LHCN-M2 (cell line): ENCODE measurements around the gene SQSTM1. TPM values are rescaled to one million over a fixed set of nuclear protein-coding genes. Genes with fewer than 3 reads are reported as not detected.
"Not testable (repeated sequence)": the region's sequence is repeated elsewhere in the genome, so short reads cannot be mapped to it uniquely, and the experiment has no call there.

Experiments used
- DNase-seq: peaks from one replicate; pipeline ENCODE4 v3.0.0-alpha.2; 2012; ENCODE audit warnings: low read depth
- total RNA-seq: library from RNA; depleted of rRNA; stranded (reverse); fragments of >200 nt; gene quantifications from 2 replicates; pipeline ENCODE4 v1.2.3, GENCODE V29; 2014

The SQSTM1 gene
- total RNA-seq, 1 experiment from 2014 or later, result 548 TPM

DNA sequence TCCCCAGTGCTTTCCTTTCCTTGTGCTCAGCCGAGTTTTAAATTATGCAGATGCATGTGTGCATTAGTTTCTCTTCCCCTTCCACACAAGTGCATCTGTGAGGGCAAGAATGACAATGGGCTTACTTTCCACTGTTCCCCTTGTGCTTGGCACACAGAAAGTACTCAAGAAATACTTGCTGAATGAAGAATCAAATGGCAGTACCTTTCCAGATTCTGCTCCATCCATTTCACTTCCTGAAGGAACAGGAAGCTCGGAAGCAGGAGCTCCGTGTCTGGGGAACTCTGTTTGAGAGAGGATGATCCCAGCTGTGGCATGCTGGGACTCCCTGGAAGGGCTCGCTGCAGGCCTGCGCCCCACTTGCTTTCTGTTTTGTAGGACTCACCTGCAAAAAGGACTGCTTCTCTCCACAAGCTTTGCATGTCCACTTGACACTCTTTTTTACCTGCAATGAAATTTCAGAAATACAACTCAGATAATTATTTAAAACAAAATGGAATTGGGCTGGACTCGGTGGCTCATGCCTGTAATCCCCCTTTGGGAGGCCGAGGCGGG, 32.4 kb downstream of the SQSTM1 start:
- DNase-seq, result no peak

DNA sequence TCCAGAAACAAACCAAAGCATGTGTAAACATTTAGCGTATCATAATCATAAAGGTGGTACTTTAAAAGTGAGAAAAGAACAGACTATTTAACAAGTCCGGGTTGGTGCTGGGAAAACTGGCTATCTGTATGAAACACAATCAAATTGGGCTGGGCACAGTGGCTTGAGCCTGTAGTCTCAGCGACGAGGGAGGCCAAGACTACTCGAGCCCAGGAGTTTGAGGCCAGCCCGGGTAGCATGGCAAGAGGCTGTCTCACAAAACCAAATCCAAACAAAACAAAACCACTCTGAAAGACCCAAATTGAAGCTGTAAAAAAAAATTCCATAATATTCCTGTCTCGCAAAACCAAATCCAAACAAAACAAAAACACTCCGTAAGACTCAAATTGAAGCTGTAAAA, 33.7 kb downstream of the SQSTM1 start:
- no peak for DNase-seq

DNA sequence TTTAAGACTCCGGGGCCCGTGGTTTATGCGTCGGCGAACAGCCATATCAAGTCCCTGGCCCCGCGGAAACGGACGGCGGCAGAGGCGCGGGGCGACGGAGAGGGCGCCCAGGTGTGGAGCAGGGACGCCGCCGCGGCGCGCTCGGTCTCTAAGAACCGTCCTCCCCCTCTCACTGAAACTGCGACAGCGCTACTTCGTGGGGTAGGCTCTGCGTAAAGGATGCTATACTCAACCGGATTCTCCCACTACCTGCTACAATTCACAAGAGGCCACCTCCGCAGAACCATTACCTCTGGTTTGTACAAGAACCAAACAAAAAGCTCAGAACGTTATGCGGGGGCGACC, 37.5 kb downstream of the SQSTM1 start:
- no peak for DNase-seq

DNA sequence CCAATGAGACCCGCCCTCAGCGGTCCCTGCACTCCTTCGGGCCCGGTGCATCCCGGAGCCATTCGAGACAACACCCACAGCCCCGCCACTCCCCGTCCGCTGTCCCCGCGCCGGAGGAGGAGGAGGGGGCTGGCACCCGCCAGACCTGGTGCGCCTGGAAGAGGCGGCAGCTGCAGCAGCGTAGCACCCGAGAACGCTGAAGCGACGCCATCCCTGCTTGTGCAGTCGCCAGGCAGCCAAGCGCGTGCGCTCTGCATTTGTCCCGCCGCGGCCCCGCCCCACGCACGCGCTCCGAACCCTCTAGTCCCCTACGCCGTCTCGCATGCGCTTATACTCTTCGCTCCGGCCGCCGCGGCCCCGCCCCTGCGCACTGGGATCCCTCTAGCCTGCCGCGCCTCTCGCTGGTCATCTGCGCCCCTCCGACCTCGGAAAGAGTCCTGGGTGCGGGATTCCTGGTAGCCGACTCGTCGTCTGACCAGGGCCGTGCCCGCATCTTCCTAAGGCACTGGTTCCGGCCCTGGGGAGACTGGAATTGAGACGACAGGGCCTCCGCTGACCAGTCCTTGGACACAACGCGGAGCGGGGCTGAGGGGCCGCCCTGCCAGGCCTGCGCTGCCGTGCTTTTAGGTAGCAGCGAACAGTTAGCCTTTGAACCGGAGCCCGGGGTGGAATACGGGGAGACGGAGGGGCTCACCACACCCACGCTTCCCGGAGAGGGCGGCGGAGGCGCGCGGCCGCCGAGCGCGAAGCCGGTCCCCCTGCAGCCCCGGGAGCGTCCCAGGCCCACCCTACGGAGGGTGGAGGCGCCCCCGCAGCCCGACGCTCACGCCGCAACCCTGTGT, 38.1 kb downstream of the SQSTM1 start, which contains the start of gene MRNIP:
MRNIP (minus strand) TSS at position 232 of the 842 bp plus-strand sequence; CDS start at position 211, 21 bp downstream.
- DNase-seq, result peak; percentile 94

DNA sequence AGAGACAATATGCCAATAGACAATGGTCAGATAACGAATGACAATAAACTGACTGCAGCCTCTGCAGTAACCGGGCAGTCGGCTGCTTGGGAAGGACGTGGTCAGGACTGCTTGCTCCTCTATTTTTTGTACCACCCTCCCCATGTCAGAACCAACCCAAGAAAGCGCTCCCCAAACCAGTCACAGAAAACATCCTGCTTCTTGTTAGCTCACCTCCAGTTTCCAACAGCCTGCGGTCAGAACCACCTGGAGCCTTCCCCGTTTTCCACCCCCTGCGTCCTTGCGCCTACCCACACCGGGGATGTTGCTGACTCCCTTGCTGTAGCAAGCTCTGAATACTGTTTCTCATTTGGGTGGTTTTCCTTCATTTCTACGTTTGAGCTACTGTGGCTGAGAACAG, 39.6 kb downstream of the SQSTM1 start:
- DNase-seq, result no peak

DNA sequence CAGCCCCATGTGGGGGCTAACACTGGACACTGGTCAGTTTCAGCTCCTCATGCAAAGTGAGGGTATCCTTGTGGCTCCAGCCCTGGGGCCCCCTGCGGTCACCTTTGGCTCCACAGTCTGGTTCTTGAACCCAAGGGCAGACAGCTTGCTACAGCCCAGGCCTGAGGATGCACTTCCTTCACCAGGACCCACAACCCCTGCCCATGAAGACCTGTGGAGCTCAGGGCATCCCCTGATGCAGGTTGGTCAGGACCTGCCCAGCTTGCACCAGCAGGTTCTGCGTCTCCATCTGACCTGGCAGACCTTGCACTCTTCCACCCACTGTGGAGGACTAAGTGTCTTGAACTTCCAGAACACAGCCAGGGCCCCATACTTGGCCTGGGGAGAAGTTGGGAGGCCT, 41.6 kb downstream of the SQSTM1 start:
- no peak for DNase-seq

DNA sequence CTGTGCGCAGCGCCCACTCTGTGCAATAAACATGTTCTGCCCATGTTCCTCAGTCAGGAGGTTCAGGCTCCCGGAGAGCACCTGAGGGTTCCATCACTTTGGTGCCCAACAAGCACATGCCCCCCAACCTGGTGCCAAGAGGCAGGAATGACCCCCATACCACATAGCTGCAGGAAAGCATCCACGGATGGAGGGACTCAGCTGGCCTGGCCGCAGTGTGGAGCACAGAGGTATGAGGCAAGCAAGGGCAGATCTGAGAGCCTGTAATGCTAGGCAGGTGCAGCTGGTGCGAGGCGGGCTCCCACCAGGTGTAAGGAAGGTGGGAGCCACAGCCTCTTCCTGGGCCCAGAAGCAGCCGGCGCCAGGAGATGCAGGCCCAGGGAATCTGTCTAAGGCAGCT, 42.2 kb downstream of the SQSTM1 start:
- no peak for DNase-seq

DNA sequence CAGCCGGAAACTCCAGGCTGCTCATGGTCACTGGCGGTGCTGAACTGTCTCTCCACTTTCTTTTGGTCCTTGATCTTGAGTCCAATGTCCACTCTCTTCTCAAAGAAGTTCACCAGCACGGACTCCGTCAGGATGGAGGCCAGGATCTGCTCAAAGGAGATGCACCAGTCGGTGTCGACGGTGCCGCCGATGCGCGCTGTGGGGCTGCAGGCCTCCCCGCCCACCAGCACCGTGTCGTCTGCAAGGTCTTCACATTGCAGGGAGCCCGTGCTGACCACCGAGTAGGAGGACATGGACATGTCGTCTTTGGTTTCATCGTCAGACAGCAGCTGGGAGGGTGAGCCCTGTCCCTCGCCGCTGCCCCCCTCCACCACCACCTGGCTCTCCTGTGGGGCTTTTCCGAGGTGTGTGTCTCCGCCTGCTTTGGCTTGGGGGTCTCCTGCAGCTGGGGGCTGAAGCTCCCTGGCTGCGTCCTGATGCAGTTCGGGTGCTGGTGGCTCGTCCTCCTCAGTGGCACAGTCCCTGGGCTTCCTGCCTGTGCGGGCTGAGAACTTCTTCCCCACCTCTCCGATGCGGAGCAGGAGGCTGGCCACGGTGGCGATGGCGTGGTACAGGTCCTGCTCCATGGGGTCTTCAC, 42.9 kb downstream of the SQSTM1 start:
- no peak for DNase-seq

DNA sequence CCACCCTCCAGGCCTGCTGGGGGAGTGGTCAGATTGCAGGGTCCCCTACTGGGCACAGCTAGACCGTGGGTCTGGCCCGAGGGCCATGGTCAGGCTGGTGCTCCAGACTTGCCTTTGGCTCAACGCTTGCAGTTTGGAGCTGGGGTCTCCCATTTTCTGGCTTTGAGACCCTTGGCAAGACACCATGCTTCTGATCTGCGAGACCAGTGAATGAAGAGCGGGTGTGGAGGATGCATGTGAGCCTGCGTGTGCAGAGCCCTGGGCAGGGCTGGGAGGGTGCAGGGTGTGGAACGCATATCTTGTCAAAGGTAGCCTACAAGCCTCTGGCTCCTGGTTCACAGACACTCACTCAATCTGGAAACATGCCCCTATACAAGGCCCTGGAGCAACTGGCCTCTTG, 44.0 kb downstream of the SQSTM1 start:
- DNase-seq, result no peak

DNA sequence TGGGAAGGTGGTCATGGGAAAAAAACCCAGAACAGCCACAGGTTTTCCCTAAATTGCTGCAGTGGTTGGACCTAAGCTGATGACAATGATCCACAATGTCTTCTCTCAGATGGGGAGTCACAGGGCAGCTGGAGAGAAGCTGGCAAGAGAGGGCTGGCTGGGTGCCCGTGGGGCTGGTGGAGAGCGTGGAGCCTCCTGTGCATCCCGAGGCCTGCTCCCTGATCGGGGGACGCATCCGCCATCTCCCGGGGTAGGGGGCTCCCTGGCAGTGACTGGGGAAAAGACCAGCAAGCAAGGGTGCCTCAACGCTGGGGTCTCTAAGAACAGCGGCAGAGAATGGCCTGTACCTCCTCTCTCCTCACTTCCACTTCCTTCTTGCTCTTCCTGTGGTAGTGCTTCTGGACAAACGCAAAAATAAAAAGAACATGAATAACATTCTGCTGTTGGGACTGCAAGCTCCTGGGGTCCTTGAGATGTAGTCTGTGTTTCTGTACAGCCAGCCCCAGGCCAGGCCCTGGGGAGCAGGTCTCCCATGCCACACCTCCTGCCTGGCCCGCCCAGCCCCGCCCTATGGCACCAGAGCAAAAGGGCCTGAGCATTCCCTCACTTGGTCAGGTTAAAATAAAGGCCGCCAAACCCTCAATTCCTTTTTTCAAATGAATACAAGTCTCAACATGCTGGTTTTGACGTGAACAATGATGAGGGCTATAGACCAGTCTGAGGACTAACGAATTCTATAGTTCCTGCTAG, 45.0 kb downstream of the SQSTM1 start:
- no peak for DNase-seq

DNA sequence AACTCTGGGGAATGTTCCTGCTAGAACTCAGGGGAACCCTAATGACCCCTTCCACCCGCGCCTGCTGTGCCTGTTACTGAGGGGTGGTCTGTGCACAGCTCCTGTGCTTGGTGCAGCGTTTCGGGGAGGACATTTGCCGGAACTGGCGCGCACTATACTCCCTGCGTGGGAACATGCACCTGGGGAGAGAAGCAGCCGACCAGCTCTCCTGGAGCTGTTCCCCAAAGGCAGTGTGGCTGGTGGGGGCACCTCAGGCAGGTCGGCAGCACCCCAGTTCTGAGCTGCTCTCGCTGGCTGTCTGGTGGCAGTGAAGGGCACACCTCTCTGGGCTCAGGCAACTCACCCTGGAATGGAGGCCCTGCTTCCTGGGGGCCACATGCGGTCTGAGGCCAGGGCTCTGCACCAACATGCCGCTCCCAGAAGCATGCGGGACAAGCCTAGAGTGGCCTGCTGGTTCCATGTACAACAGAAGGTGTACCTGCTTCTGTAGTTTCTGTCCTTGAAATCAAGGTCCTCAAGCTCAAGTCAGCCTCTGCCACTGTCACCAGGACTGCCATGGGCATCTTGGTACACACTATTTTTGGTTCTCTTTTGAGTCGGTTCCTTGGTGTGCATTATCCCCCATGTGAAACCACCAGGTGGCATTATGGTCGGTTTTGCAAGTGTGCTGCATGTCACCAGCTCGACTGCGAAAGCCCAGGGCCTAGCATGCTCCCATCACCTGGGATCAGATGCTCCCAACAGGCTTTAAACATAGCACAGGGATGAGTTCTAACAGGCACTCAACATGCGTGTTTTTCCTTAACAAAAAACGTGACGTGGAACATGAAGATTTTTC, 45.8 kb downstream of the SQSTM1 start:
- no peak for DNase-seq

DNA sequence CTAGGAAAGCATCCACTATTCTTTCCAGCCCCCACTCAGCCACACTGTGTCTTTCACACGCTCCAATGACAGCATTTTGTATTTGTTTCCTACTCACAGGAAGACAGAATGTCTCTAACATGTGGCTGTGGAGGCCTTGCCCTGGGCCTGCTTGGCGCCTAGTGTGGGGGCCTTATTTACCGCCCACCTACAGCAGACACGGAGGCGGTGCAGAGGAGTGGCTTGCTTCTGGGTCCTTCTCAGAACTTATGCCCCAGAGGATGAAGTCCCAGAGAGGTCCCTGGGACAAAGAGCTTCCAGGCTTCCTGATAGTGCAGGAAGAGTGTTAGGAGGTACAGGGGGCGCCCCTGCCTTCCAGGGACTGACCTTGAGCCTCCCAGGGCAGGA, 46.4 kb downstream of the SQSTM1 start:
- no peak for DNase-seq

DNA sequence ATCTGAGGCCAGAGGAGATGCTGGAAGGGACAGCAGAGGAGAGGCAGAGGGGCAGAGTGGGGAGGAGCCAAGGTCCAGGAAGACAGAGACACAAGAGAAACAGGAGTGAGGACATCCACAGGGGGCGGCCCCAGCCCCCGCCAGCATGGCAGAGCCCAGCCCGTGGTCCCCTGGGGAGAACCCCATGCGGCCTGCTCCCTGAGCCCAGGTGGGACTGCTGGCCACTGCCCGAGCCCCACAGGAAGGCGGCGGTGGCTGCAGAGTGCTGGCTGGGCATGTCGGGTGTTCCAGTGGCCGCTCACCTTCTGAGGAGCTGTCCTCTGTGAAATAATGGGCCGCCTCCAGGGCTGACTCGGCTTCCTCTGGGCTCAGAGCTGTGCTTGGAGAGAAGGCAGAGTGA, 46.8 kb downstream of the SQSTM1 start:
- DNase-seq, result no peak

DNA sequence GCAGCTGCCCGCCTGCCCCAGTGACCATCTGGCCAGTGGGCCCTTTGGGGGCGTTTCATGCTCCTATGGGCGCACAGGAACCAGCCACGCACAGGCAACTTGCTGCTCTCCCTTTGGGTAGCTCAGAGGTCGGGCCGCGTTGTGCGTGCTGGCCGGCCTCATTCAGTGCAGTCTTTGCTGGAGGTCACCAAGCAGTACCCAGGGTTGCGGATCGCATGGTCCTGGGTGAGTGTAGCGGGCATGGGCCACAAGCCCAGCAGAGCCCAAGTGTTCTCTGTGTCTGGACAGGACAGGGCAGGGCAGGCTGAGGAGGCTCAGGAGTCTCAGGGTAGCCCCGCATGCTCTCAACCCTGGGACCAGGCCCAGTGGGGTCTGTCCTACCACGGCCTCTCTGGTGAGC, 47.8 kb downstream of the SQSTM1 start:
- no peak for DNase-seq

DNA sequence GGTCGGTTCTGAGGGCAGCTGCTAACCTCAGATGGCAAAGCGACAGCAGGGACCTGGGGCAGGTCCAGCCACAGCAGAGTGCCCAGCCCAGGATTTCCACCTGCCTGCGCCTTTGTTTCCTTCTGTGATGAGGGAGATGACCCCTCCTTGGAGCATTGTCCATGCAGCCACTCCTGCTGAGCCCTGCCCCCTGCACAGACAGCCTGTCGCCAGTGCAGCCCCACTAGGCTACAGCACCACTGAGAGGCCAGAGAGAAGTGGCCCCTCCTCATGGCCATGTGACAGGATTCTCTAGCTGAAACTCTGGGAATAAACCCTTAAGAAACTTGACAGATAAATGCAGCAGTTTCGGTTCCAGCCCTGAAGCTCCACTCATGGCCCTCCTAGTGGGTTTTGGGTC, 48.4 kb downstream of the SQSTM1 start:
- no peak for DNase-seq

DNA sequence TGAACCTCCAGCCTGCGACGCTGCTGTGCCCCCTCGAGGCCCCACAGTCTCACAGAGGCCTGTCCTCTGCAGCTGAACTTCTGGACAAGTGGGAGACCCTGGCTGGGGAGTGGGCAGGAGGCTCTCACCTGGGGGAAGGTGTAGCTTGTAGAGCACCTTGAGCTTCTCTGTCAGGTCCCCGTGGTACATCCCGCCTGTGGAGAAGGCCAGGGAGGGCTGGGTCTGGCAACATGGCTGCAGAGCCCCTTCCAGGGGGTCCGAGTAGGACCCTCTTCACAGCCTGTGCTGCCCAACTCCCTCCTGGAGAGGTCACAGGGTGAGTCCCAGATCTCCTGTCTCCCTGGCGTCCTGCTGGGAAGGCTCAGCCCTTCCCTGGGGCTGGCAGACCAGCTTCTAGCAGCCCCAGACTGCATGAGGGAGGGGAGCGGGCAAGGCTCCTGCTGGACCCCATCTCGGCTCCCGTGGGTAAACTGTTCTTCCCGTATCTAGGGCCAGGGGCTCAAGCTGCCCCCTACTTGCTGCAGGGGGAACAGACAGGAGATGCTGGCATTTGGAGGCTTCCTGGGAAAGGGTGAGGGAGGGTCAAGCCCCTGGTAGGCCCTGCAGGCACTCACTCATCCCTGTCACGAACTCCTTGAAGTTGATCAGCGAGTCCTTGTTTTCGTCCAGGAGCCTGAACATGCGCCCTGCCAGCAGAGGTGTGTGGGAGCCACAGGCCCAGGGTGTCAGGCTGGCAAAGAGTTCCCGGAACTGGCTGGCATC, 49.1 kb downstream of the SQSTM1 start:
- DNase-seq, result no peak

DNA sequence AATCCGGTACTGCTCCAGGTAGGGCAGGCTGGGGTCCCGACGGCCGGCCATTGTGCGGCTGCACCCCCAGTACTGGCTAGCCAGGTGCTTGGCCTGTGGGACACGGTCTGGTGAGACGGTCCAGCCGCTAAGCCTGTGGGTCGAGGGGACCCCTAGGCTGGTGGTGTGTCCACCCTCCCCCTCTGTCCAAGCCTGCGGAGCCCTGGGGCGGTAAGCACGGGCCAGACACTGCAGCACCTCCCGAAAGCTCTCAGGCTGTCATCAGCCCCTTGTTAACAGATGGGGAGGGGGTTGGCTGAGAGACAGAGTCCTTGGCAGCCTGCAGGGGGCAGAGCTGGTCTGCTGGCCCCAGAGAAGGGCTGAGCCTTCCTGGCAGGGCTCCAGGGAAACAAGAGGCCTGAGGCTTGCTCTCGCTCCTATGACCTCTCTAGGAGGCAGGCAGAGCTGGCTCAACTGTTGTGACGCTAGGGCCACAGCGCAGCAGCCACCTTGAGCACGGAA, 49.7 kb downstream of the SQSTM1 start:
- peak; percentile 25 for DNase-seq

DNA sequence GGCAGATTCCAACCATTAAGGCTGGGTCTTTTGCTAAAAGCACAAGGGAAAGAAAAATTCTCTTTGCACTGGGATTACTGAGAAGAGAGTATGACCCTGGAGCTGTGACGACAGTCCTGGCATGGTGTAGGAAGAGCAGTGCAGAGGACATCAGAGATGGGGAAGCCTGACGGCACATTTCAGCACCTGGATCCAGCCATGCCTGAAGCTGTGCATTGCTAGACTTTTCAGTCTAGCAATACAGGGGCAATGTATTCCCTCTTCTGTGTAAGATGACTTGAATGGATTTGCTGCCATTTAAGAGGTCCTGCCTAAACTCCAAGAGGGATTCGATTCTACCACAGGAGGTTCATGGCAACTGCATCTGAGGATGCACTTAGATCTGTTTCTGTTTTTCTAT, 50.2 kb downstream of the SQSTM1 start:
- DNase-seq, result no peak

DNA sequence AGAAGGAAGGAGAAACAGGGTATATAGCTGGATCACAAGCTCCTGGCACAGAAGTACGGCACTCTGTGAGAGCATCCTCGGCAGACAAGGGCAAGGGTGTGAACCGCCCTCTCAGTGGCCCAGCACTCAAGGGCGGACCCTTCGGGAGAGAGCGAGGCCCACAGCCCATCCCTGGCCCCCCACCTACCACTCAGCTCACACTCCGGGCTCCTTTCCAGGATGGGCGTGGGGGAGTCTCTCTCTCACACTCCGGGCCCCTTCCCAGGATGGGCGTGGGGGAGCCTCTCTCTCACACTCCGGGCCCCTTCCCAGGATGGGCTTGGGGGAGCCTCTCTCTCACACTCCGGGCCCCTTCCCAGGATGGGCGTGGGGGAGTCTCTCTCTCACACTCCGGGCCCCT, 50.8 kb downstream of the SQSTM1 start:
- not testable (repeated sequence) for DNase-seq

DNA sequence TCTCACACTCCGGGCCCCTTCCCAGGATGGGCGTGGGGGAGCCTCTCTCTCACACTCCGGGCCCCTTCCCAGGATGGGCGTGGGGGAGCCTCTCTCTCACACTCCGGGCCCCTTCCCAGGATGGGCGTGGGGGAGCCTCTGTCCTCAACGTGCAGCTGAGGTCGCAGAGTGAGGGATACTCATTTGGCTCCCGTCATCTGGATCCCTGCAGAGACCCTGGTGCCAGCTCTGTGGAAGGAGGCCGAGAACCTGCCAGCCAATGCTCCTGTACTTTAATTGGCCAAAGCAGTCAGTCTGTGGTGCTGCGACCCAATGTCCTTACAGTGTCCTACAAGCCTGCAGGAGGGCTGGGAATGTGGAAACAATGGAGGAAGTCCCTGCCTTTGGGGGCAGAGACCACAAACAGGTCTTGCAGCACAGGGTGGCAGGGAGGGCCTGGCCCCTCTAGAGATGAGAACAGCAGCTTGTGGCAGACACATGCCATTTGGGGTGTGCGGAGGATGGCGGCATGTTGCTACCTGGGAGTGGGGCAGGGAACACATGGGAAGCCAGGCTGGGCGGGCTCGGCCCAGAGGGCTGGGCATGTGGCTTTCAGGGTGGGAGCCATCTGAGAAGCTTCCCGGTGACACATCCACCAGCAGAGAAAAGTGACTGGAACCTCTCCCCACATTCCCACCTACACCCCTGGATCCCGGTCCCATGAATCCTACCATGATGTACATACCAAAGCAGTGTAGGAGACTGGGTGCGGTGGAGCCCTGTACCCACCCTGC, 51.5 kb downstream of the SQSTM1 start:
- DNase-seq, result no peak
